Brain microvascular endothelial cell (primary cell): Measurements from ENCODE around the gene GET3.

Experiments used
- DNase-seq: peaks from one replicate; pipeline ENCODE4 v3.0.0-alpha.2; 2020
- H3K27ac ChIP-seq: fragments of 250-450 bp; sonication (Bioruptor Pico); 2 replicates; pipeline ENCODE4 v1.5.1; 2020; ENCODE audit warnings: mild to moderate bottlenecking, moderate library complexity
- H3K27me3 ChIP-seq: fragments of 250-450 bp; sonication (Bioruptor Pico); replicated peaks from 2 replicates; pipeline ENCODE4 v1.5.1; 2020; ENCODE audit warnings: mild to moderate bottlenecking
- H3K36me3 ChIP-seq: fragments of 250-450 bp; sonication (Bioruptor Pico); replicated peaks from 2 replicates; pipeline ENCODE4 v1.5.1; 2020; ENCODE audit warnings: mild to moderate bottlenecking
- H3K4me3 ChIP-seq: 2 replicates; pipeline ENCODE4 v1.5.1; 2011; ENCODE audit warnings: low read depth, mild to moderate bottlenecking, control low read depth, low read length, moderate library complexity
- CTCF ChIP-seq: IDR thresholded peaks from 2 replicates; pipeline ENCODE4 v1.5.1; 2011; ENCODE audit warnings: low read depth, mild to moderate bottlenecking, moderate library complexity, low read length, control low read depth, inconsistent platforms; ENCODE audit errors: missing control alignments
- in situ Hi-C: cut with HindIII; loops from 2 replicates; pipeline ENCODE4 v1.10.0; 2017; ENCODE audit warnings: low sequenced_read_pairs, low pct_ligation_motif_present

Gene GET3

GRCh38 chr19:12736995-12737834 lies at the start of gene GET3:
GET3 (plus strand) TSS chr19:12737497; CDS start chr19:12737506, 9 bp downstream.
- Histone ChIP-seq H3K36me3 (no peaks in the 10 kb centered on the region), H3K27me3 (no peaks in the 10 kb centered on the region), H3K4me3 (peak within 1 kb of the TSS; percentile 97), H3K27ac (peak within 1 kb of the TSS; percentile 96)
- no peak for TF ChIP-seq CTCF
- DNase-seq: peak; percentile 100
- in situ Hi-C loops: no loop called here

GRCh38 chr19:12689012-12689411 lies 48.3 kb upstream of the GET3 start:
- peaks cover 10% of the 10 kb centered on the region for H3K36me3 ChIP-seq
- no peak overlapping the region for H3K27ac ChIP-seq
- DNase-seq: no peak
- no peak for TF ChIP-seq CTCF
- H3K4me3 ChIP-seq: no peak overlapping the region
- in situ Hi-C loops: no loop called here
- H3K27me3 ChIP-seq: no peaks in the 10 kb centered on the region

GRCh38 chr19:12689581-12690216 lies 47.6 kb upstream of the GET3 start:
- H3K4me3 ChIP-seq: no peak overlapping the region
- no peaks in the 10 kb centered on the region for H3K27me3 ChIP-seq
- no peak overlapping the region for H3K27ac ChIP-seq
- in situ Hi-C loops: no loop called here
- DNase-seq: no peak
- peaks cover 10% of the 10 kb centered on the region for H3K36me3 ChIP-seq
- no peak for TF ChIP-seq CTCF

GRCh38 chr19:12692960-12693359 lies 44.3 kb upstream of the GET3 start:
- TF ChIP-seq CTCF: no peak
- Histone ChIP-seq H3K27me3 (no peaks in the 10 kb centered on the region), H3K36me3 (peaks cover 12% of the 10 kb centered on the region), H3K27ac (no peak overlapping the region), H3K4me3 (no peak overlapping the region)
- in situ Hi-C loops: no loop called here
- no peak for DNase-seq

- Histone ChIP-seq H3K36me3 (peaks cover 16% of the 10 kb centered on the region), H3K27me3 (no peaks in the 10 kb centered on the region), H3K4me3 (no peak overlapping the region), H3K27ac (no peak overlapping the region)
- DNase-seq: no peak
- in situ Hi-C loops: no loop called here
- no peak for TF ChIP-seq CTCF
Observed at GRCh38 chr19:12694641-12695040, 42.7 kb upstream of the GET3 start.

- in situ Hi-C loops: no loop called here
- Histone ChIP-seq H3K27ac (no peak overlapping the region), H3K36me3 (peaks cover 17% of the 10 kb centered on the region), H3K4me3 (no peak overlapping the region), H3K27me3 (no peaks in the 10 kb centered on the region)
- no peak for DNase-seq
- TF ChIP-seq CTCF: no peak
Observed at GRCh38 chr19:12695096-12695495, 42.2 kb upstream of the GET3 start.
